SK-N-SH treated with all-trans-retinoic acid at 6 μM for 48 hours (cell line): ENCODE results near the gene PLCB1.

Experiments
- BACH2 ChIP-seq: fragments of 250-450 bp; sonication (Bioruptor Pico); IDR thresholded peaks from 2 replicates; pipeline ENCODE4 v1.9.0; 2021; ENCODE audit warnings: mild to moderate bottlenecking, borderline replicate concordance
- CSDC2 ChIP-seq: fragments of 250-450 bp; sonication (Bioruptor Pico); IDR thresholded peaks from 2 replicates; pipeline ENCODE4 v1.5.0; 2020; ENCODE audit warnings: mild to moderate bottlenecking, moderate library complexity
- ISL1 ChIP-seq: fragments of 250-450 bp; sonication (Bioruptor Pico); IDR thresholded peaks from 2 replicates; pipeline ENCODE4 v2.1.2; 2022; ENCODE audit warnings: mild to moderate bottlenecking, moderate library complexity
- PPARA ChIP-seq: fragments of 250-450 bp; sonication (Bioruptor Pico); IDR thresholded peaks from 2 replicates; pipeline ENCODE4 v1.5.0; 2020; ENCODE audit warnings: mild to moderate bottlenecking, borderline replicate concordance
- TOX ChIP-seq: fragments of 250-450 bp; sonication (Bioruptor Pico); IDR thresholded peaks from 2 replicates; pipeline ENCODE4 v1.8.0; 2021; ENCODE audit warnings: mild to moderate bottlenecking, moderate library complexity, borderline replicate concordance
- ZFP30 ChIP-seq: fragments of 450-650 bp; formaldehyde crosslinking; IDR thresholded peaks from 2 replicates; pipeline ENCODE4 v1.5.0; 2022; ENCODE audit warnings: mild to moderate bottlenecking, moderate library complexity
- ZNF8 ChIP-seq: fragments of 450-650 bp; formaldehyde crosslinking; IDR thresholded peaks from 2 replicates; pipeline ENCODE4 v1.5.0; 2020; ENCODE audit warnings: mild to moderate bottlenecking, moderate library complexity
- TF ChIP-seq, protein P1 (sequence below): fragments of 250-450 bp; sonication (Bioruptor Pico); IDR thresholded peaks from 2 replicates; pipeline ENCODE4 v1.8.0; 2020; ENCODE audit warnings: mild to moderate bottlenecking, moderate library complexity, borderline replicate concordance
- TF ChIP-seq, protein P2 (sequence below): fragments of 250-450 bp; sonication (Bioruptor Pico); IDR thresholded peaks from 2 replicates; pipeline ENCODE4 v1.5.1; 2020; ENCODE audit warnings: low read depth, mild to moderate bottlenecking, moderate library complexity
- TF ChIP-seq, protein P3 (sequence below): fragments of 250-450 bp; sonication (Bioruptor Pico); IDR thresholded peaks from 2 replicates; pipeline ENCODE4 v1.5.0; 2020; ENCODE audit warnings: mild to moderate bottlenecking, moderate library complexity
- TF ChIP-seq, protein P4 (sequence below): fragments of 250-450 bp; sonication (Bioruptor Pico); IDR thresholded peaks from 2 replicates; pipeline ENCODE4 v1.5.1; 2021; ENCODE audit warnings: mild to moderate bottlenecking, moderate library complexity

DNA sequence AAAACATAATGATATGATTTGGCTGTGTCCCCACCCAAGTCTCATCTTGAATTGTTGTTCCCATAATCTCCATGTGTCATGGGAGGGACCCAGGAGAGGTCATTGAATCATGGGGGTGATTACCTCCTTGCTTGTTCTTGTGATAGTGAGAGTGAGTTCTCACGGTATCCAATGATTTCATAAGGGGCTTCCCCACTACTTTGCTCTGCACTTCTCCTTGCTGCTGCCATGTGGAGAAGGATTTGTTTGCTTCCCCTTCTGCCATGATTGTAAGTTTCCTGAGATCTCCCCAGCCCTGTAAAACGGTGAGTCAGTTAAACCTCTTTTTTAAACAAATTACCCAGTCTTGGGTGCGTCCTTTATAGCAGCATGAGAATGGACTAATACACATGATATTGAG lies 780.0 kb downstream of the PLCB1 start:
- TF ChIP-seq, protein P1, sequence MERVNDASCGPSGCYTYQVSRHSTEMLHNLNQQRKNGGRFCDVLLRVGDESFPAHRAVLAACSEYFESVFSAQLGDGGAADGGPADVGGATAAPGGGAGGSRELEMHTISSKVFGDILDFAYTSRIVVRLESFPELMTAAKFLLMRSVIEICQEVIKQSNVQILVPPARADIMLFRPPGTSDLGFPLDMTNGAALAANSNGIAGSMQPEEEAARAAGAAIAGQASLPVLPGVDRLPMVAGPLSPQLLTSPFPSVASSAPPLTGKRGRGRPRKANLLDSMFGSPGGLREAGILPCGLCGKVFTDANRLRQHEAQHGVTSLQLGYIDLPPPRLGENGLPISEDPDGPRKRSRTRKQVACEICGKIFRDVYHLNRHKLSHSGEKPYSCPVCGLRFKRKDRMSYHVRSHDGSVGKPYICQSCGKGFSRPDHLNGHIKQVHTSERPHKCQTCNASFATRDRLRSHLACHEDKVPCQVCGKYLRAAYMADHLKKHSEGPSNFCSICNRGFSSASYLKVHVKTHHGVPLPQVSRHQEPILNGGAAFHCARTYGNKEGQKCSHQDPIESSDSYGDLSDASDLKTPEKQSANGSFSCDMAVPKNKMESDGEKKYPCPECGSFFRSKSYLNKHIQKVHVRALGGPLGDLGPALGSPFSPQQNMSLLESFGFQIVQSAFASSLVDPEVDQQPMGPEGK, result no peak
- TF ChIP-seq ZFP30 (CRISPR knock-in tag) (no peak), TOX (CRISPR knock-in tag) (no peak), ZNF8 (CRISPR knock-in tag) (no peak), CSDC2 (CRISPR knock-in tag) (no peak), BACH2 (CRISPR knock-in tag) (no peak), PPARA (CRISPR knock-in tag) (no peak), ISL1 (CRISPR knock-in tag) (no peak)
- TF ChIP-seq, protein P2, sequence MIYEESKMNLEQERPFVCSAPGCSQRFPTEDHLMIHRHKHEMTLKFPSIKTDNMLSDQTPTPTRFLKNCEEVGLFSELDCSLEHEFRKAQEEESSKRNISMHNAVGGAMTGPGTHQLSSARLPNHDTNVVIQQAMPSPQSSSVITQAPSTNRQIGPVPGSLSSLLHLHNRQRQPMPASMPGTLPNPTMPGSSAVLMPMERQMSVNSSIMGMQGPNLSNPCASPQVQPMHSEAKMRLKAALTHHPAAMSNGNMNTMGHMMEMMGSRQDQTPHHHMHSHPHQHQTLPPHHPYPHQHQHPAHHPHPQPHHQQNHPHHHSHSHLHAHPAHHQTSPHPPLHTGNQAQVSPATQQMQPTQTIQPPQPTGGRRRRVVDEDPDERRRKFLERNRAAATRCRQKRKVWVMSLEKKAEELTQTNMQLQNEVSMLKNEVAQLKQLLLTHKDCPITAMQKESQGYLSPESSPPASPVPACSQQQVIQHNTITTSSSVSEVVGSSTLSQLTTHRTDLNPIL (CRISPR knock-in tag), result no peak
- TF ChIP-seq, protein P3, sequence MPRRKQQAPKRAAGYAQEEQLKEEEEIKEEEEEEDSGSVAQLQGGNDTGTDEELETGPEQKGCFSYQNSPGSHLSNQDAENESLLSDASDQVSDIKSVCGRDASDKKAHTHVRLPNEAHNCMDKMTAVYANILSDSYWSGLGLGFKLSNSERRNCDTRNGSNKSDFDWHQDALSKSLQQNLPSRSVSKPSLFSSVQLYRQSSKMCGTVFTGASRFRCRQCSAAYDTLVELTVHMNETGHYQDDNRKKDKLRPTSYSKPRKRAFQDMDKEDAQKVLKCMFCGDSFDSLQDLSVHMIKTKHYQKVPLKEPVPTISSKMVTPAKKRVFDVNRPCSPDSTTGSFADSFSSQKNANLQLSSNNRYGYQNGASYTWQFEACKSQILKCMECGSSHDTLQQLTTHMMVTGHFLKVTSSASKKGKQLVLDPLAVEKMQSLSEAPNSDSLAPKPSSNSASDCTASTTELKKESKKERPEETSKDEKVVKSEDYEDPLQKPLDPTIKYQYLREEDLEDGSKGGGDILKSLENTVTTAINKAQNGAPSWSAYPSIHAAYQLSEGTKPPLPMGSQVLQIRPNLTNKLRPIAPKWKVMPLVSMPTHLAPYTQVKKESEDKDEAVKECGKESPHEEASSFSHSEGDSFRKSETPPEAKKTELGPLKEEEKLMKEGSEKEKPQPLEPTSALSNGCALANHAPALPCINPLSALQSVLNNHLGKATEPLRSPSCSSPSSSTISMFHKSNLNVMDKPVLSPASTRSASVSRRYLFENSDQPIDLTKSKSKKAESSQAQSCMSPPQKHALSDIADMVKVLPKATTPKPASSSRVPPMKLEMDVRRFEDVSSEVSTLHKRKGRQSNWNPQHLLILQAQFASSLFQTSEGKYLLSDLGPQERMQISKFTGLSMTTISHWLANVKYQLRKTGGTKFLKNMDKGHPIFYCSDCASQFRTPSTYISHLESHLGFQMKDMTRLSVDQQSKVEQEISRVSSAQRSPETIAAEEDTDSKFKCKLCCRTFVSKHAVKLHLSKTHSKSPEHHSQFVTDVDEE (CRISPR knock-in tag), result no peak
- TF ChIP-seq, protein P4, sequence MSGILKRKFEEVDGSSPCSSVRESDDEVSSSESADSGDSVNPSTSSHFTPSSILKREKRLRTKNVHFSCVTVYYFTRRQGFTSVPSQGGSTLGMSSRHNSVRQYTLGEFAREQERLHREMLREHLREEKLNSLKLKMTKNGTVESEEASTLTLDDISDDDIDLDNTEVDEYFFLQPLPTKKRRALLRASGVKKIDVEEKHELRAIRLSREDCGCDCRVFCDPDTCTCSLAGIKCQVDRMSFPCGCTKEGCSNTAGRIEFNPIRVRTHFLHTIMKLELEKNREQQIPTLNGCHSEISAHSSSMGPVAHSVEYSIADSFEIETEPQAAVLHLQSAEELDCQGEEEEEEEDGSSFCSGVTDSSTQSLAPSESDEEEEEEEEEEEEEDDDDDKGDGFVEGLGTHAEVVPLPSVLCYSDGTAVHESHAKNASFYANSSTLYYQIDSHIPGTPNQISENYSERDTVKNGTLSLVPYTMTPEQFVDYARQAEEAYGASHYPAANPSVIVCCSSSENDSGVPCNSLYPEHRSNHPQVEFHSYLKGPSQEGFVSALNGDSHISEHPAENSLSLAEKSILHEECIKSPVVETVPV, result no peak
